GM12874 (cell line): ENCODE results near the gene SBF1.

Experiments used
- CTCF ChIP-seq: IDR thresholded peaks from 2 replicates; pipeline ENCODE4 v1.5.1; 2011; ENCODE audit warnings: low read depth, mild to moderate bottlenecking, control low read depth, low read length, moderate library complexity; ENCODE audit not compliant: insufficient read depth

Gene SBF1

GRCh38 chr22:50520826-50521453 lies 46.1 kb upstream of the SBF1 start:
- no peak for TF ChIP-seq CTCF

- no peak for TF ChIP-seq CTCF
Observed at GRCh38 chr22:50519151-50519550, 44.3 kb upstream of the SBF1 start.

GRCh38 chr22:50518606-50519005 lies 43.8 kb upstream of the SBF1 start:
- TF ChIP-seq CTCF: no peak

GRCh38 chr22:50517495-50518260 lies 42.8 kb upstream of the SBF1 start:
- no peak for TF ChIP-seq CTCF

GRCh38 chr22:50516891-50517290 lies 42.1 kb upstream of the SBF1 start:
- TF ChIP-seq CTCF: no peak

- TF ChIP-seq CTCF: no peak
Observed at GRCh38 chr22:50516068-50516467, 41.2 kb upstream of the SBF1 start.

- TF ChIP-seq CTCF: no peak
Observed at GRCh38 chr22:50513175-50513574, 38.3 kb upstream of the SBF1 start.
